22Rv1 (cell line): Measurements from ENCODE around the gene ZBTB18.

Experiments used
- H3K27ac ChIP-seq: fragments of 450-650 bp; 2 replicates; pipeline ENCODE4 v1.5.1; 2017
- CTCF ChIP-seq: fragments of 450-650 bp; IDR thresholded peaks from 2 replicates; pipeline ENCODE4 v1.5.1; 2017; ENCODE audit warnings: mild to moderate bottlenecking
- ZFX ChIP-seq: fragments of 450-650 bp; IDR thresholded peaks from 2 replicates; pipeline ENCODE4 v1.6.1; 2017; ENCODE audit warnings: antibody characterized with exemption, borderline replicate concordance

ZBTB18 gene

GRCh38 chr1:244104309-244105060 lies 53.4 kb downstream of the ZBTB18 start:
- TF ChIP-seq ZFX, result no peak
- no peak for TF ChIP-seq CTCF

DNA sequence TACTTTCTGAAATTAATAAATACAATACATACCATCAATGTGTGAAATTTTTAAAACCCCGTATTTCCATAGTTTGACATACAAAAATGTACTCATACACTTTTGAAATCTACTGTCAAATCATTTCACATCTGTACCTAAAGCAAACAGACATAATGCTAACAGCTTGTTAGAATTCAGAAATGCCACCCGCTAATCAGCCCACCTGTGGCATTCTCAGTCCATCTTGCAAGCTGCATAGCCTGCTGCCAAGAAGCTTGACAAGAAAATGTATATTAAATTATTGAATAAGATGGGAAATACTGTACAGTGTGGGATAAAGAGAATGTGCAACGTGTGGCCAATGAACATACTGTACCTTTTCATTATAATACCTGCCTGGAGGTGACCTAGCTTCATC lies 55.1 kb downstream of the ZBTB18 start:
- H3K27ac ChIP-seq, result no peak overlapping the region
- TF ChIP-seq CTCF, result no peak
- no peak for TF ChIP-seq ZFX

More at GRCh38 chr1:244104309-244105060, 53.4 kb downstream of the ZBTB18 start:
- H3K27ac ChIP-seq, result no peak overlapping the region
